CD14-positive monocyte (primary cell): ENCODE data around the gene VSTM2L. TPM values are rescaled to one million over a fixed set of nuclear protein-coding genes. Genes with fewer than 3 reads are reported as not detected.

Experiments used
- DNase-seq, 3 donors: peaks; one replicate each; pipeline ENCODE4 v3.0.0-alpha.2; 2011 to 2022
- H2AFZ ChIP-seq: 2 replicates; pipeline ENCODE4 v1.6.0; 2012; ENCODE audit warnings: mild to moderate bottlenecking, low read depth, low read length, inconsistent platforms; ENCODE audit not compliant: insufficient read depth, poor library complexity, severe bottlenecking
- H3K27ac ChIP-seq, 2 donors: 1 replicate in 1 of 2; 2 replicates in 1 of 2; pipeline ENCODE4 v1.5.1; 2012 to 2013; ENCODE audit warnings: low read length in 2 of 2, control low read depth in 1 of 2, inconsistent platforms in 1 of 2, low read depth in 1 of 2, mild to moderate bottlenecking in 1 of 2
- H3K27me3 ChIP-seq, 2 donors: one replicate each; pipeline versions ENCODE4 v1.6.0 to v1.6.1; 2011 to 2013; ENCODE audit warnings: low read length in 2 of 2; ENCODE audit not compliant: control insufficient read depth in 2 of 2, insufficient read depth in 2 of 2
- H3K36me3 ChIP-seq, 2 donors: replicated peaks in 1 of 2; 1 replicate in 1 of 2; 2 replicates in 1 of 2; pipeline versions ENCODE4 v1.5.1 to v1.6.1; 2012 to 2013; ENCODE audit warnings: low read length in 2 of 2, control low read depth in 1 of 2, inconsistent platforms in 1 of 2, mild to moderate bottlenecking in 1 of 2; ENCODE audit not compliant: insufficient read depth in 2 of 2, control insufficient read depth in 1 of 2
- H3K4me1 ChIP-seq, 2 donors: 1 replicate in 1 of 2; 2 replicates in 1 of 2; pipeline versions ENCODE4 v1.5.1 to v1.6.1; 2012 to 2013; ENCODE audit warnings: low read length in 2 of 2, control low read depth in 1 of 2, inconsistent platforms in 1 of 2, mild to moderate bottlenecking in 1 of 2, moderate library complexity in 1 of 2; ENCODE audit not compliant: insufficient read depth in 2 of 2, control insufficient read depth in 1 of 2
- H3K4me2 ChIP-seq: replicated peaks from 2 replicates; pipeline ENCODE3; 2012; ENCODE audit warnings: low read length, moderate library complexity, mild to moderate bottlenecking; ENCODE audit not compliant: poor library complexity, severe bottlenecking; ENCODE audit errors: extremely low read depth
- H3K4me3 ChIP-seq, 3 experiments: fragments of 200-600 bp in 1 of 3; sonication (generic) in 1 of 3; replicated peaks in 1 of 3; 1 replicate in 2 of 3; 2 replicates in 1 of 3; pipeline ENCODE4 v1.5.1; 2011 to 2013; ENCODE audit warnings: low read length in 3 of 3, mild to moderate bottlenecking in 3 of 3, control low read depth in 2 of 3, low read depth in 2 of 3, inconsistent platforms in 1 of 3, moderate library complexity in 1 of 3
- H3K79me2 ChIP-seq: 2 replicates; pipeline ENCODE4 v1.6.0; 2012; ENCODE audit warnings: mild to moderate bottlenecking, control low read depth, inconsistent platforms, low read length, moderate library complexity; ENCODE audit not compliant: insufficient read depth
- H3K9ac ChIP-seq: 2 replicates; pipeline ENCODE4 v1.6.0; 2017; ENCODE audit warnings: low read length, mild to moderate bottlenecking; ENCODE audit not compliant: insufficient read depth, poor library complexity, severe bottlenecking
- H3K9me3 ChIP-seq, 2 donors: replicated peaks in 1 of 2; 1 replicate in 1 of 2; 2 replicates in 1 of 2; pipeline versions ENCODE4 v1.5.1 to v1.6.1; 2012 to 2013; ENCODE audit warnings: low read length in 2 of 2, control low read depth in 1 of 2; ENCODE audit not compliant: control insufficient read depth in 1 of 2, insufficient read depth in 1 of 2
- H4K20me1 ChIP-seq: 2 replicates; pipeline ENCODE4 v1.6.0; 2012; ENCODE audit warnings: mild to moderate bottlenecking, low read length, control low read depth, moderate library complexity; ENCODE audit not compliant: insufficient read depth
- H3K27ac Mint-ChIP-seq, 7 donors: one replicate each; pipeline ENCODE4 v1.8.0; 2020; ENCODE audit warnings: mild to moderate bottlenecking in 7 of 7, mixed read lengths in 7 of 7, moderate library complexity in 6 of 7, inconsistent platforms in 2 of 7
- H3K27me3 Mint-ChIP-seq, 3 donors: one replicate each; pipeline ENCODE4 v1.8.0; 2021 to 2022; ENCODE audit warnings: low read depth in 3 of 3, mild to moderate bottlenecking in 3 of 3, mixed read lengths in 3 of 3, moderate library complexity in 3 of 3, inconsistent platforms in 1 of 3
- H3K36me3 Mint-ChIP-seq, 2 donors: one replicate each; pipeline ENCODE4 v1.8.0; 2020; ENCODE audit warnings: mixed read lengths in 2 of 2, inconsistent platforms in 1 of 2, mild to moderate bottlenecking in 1 of 2
- H3K4me1 Mint-ChIP-seq: one replicate; pipeline ENCODE4 v1.8.0; 2020; ENCODE audit warnings: mild to moderate bottlenecking, mixed read lengths
- H3K4me3 Mint-ChIP-seq, 2 donors: one replicate each; pipeline ENCODE4 v1.8.0; 2020; ENCODE audit warnings: mild to moderate bottlenecking in 2 of 2, mixed read lengths in 2 of 2, moderate library complexity in 1 of 2
- H3K9me3 Mint-ChIP-seq, 7 donors: one replicate each; pipeline ENCODE4 v1.8.0; 2020 to 2022; ENCODE audit warnings: mixed read lengths in 7 of 7, mild to moderate bottlenecking in 6 of 7, moderate library complexity in 6 of 7, inconsistent platforms in 2 of 7
- WGBS: methylation state at CpG from one replicate; pipeline ENCODE4 v1.1.5; 2013; ENCODE audit warnings: missing lambda C conversion rate; ENCODE audit not compliant: insufficient coverage; 5-methylcytosine and 5-hydroxymethylcytosine counted together
- intact Hi-C, 2 donors: fragments of 100-400 bp; cut with micrococcal nuclease; formaldehyde crosslinking; loops; one replicate each; pipeline versions ENCODE4 v1.15.0 to v1.15.1; 2023
- polyA plus RNA-seq, 3 donors: library from polyadenylated mRNA; depleted of rRNA in 1 of 3; unstranded in 2 of 3; stranded (reverse) in 1 of 3; fragments of 300-500 nt in 2 of 3; fragments of >200 nt in 1 of 3; fragmentation: Illumina TruSeq in 2 of 3; gene quantifications; 1 replicate in 2 of 3; 2 replicates in 1 of 3; pipeline ENCODE4 v1.2.3, GENCODE V29; 2012 to 2021
- TF ChIP-seq, protein P1 (sequence below): fragments of 200-600 bp; IDR thresholded peaks from one replicate; pipeline ENCODE4 v1.8.0; 2022; ENCODE audit warnings: antibody characterized with exemption, mild to moderate bottlenecking

The VSTM2L gene
- polyA plus RNA-seq, 3 donors, result not detected

DNA sequence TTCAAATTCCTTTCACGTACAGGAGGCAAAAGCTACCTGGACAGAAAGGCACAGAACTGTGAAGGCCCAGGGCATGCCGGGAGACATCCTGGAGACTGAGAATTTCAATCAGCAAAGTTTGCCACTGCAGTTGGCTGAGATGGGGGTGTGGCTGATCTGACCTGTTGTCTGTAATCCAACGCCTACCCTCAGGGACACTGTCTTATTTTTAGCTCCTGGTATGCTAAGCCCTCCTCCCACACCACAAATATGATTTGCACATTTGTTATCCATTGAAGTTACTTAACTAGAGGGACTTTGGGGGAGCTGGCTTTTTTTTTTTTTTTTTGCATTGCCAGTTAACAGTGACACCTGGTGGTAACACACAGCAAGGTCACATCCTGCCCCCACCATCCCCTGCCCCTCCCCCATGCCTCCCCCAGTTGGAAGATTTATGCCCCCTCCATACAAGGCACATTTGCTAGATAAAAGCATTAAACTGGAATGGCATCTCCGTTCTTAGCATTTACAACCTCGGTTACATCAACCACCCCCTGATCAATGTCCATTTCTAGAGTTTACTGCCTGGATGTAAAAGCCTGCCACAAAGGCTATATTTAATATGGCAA lies 90.0 kb downstream of the VSTM2L start:
- WGBS, result 100% methylated on average over 1 of the region's 5 CpGs
- H2AFZ ChIP-seq, result no peak overlapping the region
- H3K27ac ChIP-seq, result no peak overlapping the region
- H3K27me3 ChIP-seq, result no peaks in the 10 kb centered on the region
- H3K9ac ChIP-seq, result no peak overlapping the region
- no peak overlapping the region for H3K4me3 ChIP-seq
- H3K36me3 ChIP-seq, result peaks cover 46 to 63% of the 10 kb centered on the region in 2 donors
- intact Hi-C loops, result loop anchor here (5.0 to 10.0 kb wide), 2 partner anchors 426 to 428 kb away; no protein-coding TSS in a partner anchor
- no peaks in the 10 kb centered on the region for H3K79me2 ChIP-seq
- H4K20me1 ChIP-seq, result no peaks in the 10 kb centered on the region
- no peaks in the 10 kb centered on the region for H3K9me3 ChIP-seq
- Mint-ChIP-seq H3K27ac (peak overlapping the region in 4 of 7 donors; percentile 2 to 80 (median 70)), H3K36me3 (peaks cover 79 to 84% of the 10 kb centered on the region in 2 donors), H3K27me3 (peaks cover 0 to 3% (median 1%) of the 10 kb centered on the region in 3 donors), H3K4me1 (peaks cover 32% of the 10 kb centered on the region), H3K4me3 (no peak overlapping the region), H3K9me3 (no peaks in the 10 kb centered on the region)
- TF ChIP-seq, protein P1, sequence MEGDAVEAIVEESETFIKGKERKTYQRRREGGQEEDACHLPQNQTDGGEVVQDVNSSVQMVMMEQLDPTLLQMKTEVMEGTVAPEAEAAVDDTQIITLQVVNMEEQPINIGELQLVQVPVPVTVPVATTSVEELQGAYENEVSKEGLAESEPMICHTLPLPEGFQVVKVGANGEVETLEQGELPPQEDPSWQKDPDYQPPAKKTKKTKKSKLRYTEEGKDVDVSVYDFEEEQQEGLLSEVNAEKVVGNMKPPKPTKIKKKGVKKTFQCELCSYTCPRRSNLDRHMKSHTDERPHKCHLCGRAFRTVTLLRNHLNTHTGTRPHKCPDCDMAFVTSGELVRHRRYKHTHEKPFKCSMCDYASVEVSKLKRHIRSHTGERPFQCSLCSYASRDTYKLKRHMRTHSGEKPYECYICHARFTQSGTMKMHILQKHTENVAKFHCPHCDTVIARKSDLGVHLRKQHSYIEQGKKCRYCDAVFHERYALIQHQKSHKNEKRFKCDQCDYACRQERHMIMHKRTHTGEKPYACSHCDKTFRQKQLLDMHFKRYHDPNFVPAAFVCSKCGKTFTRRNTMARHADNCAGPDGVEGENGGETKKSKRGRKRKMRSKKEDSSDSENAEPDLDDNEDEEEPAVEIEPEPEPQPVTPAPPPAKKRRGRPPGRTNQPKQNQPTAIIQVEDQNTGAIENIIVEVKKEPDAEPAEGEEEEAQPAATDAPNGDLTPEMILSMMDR, result peak; percentile 76
- peaks cover 29 to 30% of the 10 kb centered on the region in 2 donors for H3K4me1 ChIP-seq
- DNase-seq, result peak; percentile 6 to 26 (median 15)
- H3K4me2 ChIP-seq, result no peak overlapping the region

DNA sequence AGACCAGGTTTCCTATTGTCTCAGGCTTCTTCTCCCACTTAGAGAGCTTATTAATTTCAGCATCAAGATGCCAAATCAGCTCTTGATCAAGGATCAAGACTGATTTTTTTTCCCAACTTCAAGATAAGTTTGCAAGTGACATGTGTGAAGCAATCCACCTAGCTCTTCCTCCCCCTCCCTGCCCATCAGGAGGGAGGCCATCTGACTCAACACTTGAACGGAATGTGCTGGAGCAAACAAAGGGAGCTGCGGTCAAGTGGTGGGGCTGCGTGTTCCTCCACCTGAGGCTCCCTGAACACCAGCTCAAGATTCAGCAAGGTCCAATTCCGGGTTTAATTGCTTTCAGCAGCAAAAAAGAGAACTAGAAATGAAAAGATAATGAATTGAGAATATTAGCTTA lies 91.6 kb downstream of the VSTM2L start:
- no peak overlapping the region for H3K27ac ChIP-seq
- no peaks in the 10 kb centered on the region for H3K27me3 ChIP-seq
- no peak overlapping the region for H3K4me2 ChIP-seq
- peaks cover 25% of the 10 kb centered on the region in 2 donors for H3K4me1 ChIP-seq
- H3K9me3 Mint-ChIP-seq, result no peaks in the 10 kb centered on the region
- no peak overlapping the region for H3K4me3 Mint-ChIP-seq
- peak overlapping the region in 4 of 7 donors; percentile 4 to 61 (median 30) for H3K27ac Mint-ChIP-seq
- H3K27me3 Mint-ChIP-seq, result peaks cover 0 to 3% (median 0%) of the 10 kb centered on the region in 3 donors
- H2AFZ ChIP-seq, result no peak overlapping the region
- no peak overlapping the region for H3K4me3 ChIP-seq
- H3K9me3 ChIP-seq, result no peaks in the 10 kb centered on the region
- no peaks in the 10 kb centered on the region for H3K79me2 ChIP-seq
- DNase-seq, result no peak
- no peak overlapping the region for H3K9ac ChIP-seq
- H3K36me3 ChIP-seq, result peaks cover 53 to 67% of the 10 kb centered on the region in 2 donors
- no peaks in the 10 kb centered on the region for H4K20me1 ChIP-seq
- H3K4me1 Mint-ChIP-seq, result peaks cover 27% of the 10 kb centered on the region
- TF ChIP-seq, protein P1, result no peak
- peaks cover 78 to 86% of the 10 kb centered on the region in 2 donors for H3K36me3 Mint-ChIP-seq
- 83% methylated on average over 4 of the region's 4 CpGs for WGBS
- intact Hi-C loops, result loop anchor here (5.0 to 10.0 kb wide), 2 partner anchors 427 to 430 kb away; no protein-coding TSS in a partner anchor

Other genes starting within 250 kb of the VSTM2L start
- gene CTNNBL1, start 209.1 kb upstream of the VSTM2L start, polyA plus RNA-seq, result 10 to 100 TPM; 35.5 to 83.2 (median 77.3) TPM
- 1 to 10 TPM; 6.4 to 9.1 (median 8.8) TPM for gene TTI1, start 130.3 kb downstream of the VSTM2L start, polyA plus RNA-seq
- gene RPRD1B, start 130.6 kb downstream of the VSTM2L start, polyA plus RNA-seq, result 10 to 100 TPM in 1 of 3 donors, 1 to 10 TPM in 2; 3.6 to 12.3 (median 4.7) TPM